OCI-LY7 (cell line): ENCODE measurements around the gene GRID1.

Experiments
- CTCF ChIP-seq: fragments of 200-600 bp; sonication (generic); conservative IDR thresholded peaks from 2 replicates; pipeline ENCODE4 v1.5.1; 2014; ENCODE audit warnings: mild to moderate bottlenecking, antibody characterized with exemption, low read length, moderate library complexity, mixed read lengths
- EZH2phosphoT487 ChIP-seq: fragments of 200-600 bp; sonication (generic); IDR thresholded peaks from 2 replicates; pipeline ENCODE4 v1.6.1; 2018; ENCODE audit warnings: low read depth, borderline replicate concordance, mild to moderate bottlenecking, mixed run types, antibody characterized with exemption, low read length, moderate library complexity, mixed read lengths

GRCh38 chr10:86229376-86229775, 137.2 kb downstream of the GRID1 start:
- TF ChIP-seq CTCF (no peak), EZH2phosphoT487 (no peak)
